WTC11 (cell line): Measurements from ENCODE around the gene CALML4. TPM values are rescaled to one million over a fixed set of nuclear protein-coding genes. Genes with fewer than 3 reads are reported as not detected.

Experiments used
- ATAC-seq: fragments of 200-7000 bp; cut with Tn5 transposase; 2 replicates; pipeline ENCODE4 v1.10.0; 2021; ENCODE audit warnings: mild to moderate bottlenecking, moderate library complexity
- CTCF ChIA-PET: fragments of 300-600 bp; sonication (Branson Sonifier 250); formaldehyde crosslinking; loops from one replicate; lab custom pipeline; 2021; ENCODE audit warnings: antibody characterized with exemption; lab: Charles Lee
- POLR2A ChIA-PET: fragments of 350-600 bp; sonication (Branson Sonifier 250); formaldehyde crosslinking; loops from one replicate; lab custom pipeline; 2021; ENCODE audit warnings: antibody characterized with exemption; lab: Charles Lee
- DNase-seq: peaks from one replicate; pipeline ENCODE4 v3.0.0; 2021; ENCODE audit warnings: low spot score
- H3K27ac Mint-ChIP-seq: 2 replicates; pipeline ENCODE4 v1.8.0; 2021; ENCODE audit warnings: mixed read lengths
- H3K27me3 Mint-ChIP-seq: 2 replicates; pipeline ENCODE4 v1.8.0; 2021; ENCODE audit warnings: low read depth, mild to moderate bottlenecking, moderate library complexity, mixed read lengths
- H3K36me3 Mint-ChIP-seq: 2 replicates; pipeline ENCODE4 v1.8.0; 2021; ENCODE audit warnings: mixed read lengths
- H3K4me1 Mint-ChIP-seq: 2 replicates; pipeline ENCODE4 v1.8.0; 2022; ENCODE audit warnings: mixed read lengths
- H3K4me3 Mint-ChIP-seq: 2 replicates; pipeline ENCODE4 v1.8.0; 2021; ENCODE audit warnings: mild to moderate bottlenecking, moderate library complexity, mixed read lengths
- H3K9me3 Mint-ChIP-seq: 2 replicates; pipeline ENCODE4 v1.8.0; 2021; ENCODE audit warnings: mixed read lengths
- ELF4 ChIP-seq: sonication (generic); formaldehyde crosslinking; IDR thresholded peaks from 2 replicates; pipeline ENCODE4 v1.8.1; 2022; ENCODE audit warnings: low read depth, mild to moderate bottlenecking, moderate library complexity, missing genetic modification reagents
- FOXJ3 ChIP-seq: sonication (generic); formaldehyde crosslinking; IDR thresholded peaks from 2 replicates; pipeline ENCODE4 v1.9.0; 2021; ENCODE audit warnings: missing genetic modification reagents, mild to moderate bottlenecking, borderline replicate concordance
- FOXK1 ChIP-seq: sonication (generic); formaldehyde crosslinking; IDR thresholded peaks from 2 replicates; pipeline ENCODE4 v1.8.0; 2022; ENCODE audit warnings: mild to moderate bottlenecking, moderate library complexity, missing genetic modification reagents
- FOXP1 ChIP-seq: sonication (generic); formaldehyde crosslinking; IDR thresholded peaks from 2 replicates; pipeline ENCODE4 v1.8.0; 2022; ENCODE audit warnings: missing genetic modification reagents, mild to moderate bottlenecking, moderate library complexity, borderline replicate concordance
- GRHL2 ChIP-seq: fragments of 250-450 bp; sonication (Bioruptor Pico); IDR thresholded peaks from 2 replicates; pipeline ENCODE4 v1.8.0; 2022; ENCODE audit warnings: mild to moderate bottlenecking, moderate library complexity; ENCODE audit not compliant: insufficient replicate concordance, severe bottlenecking
- JUN ChIP-seq: sonication (generic); formaldehyde crosslinking; IDR thresholded peaks from 2 replicates; pipeline ENCODE4 v1.8.0; 2023; ENCODE audit warnings: mild to moderate bottlenecking, missing genetic modification reagents
- MYBL2 ChIP-seq: sonication (generic); formaldehyde crosslinking; IDR thresholded peaks from 2 replicates; pipeline ENCODE4 v1.8.1; 2023; ENCODE audit warnings: mild to moderate bottlenecking, moderate library complexity, missing genetic modification reagents
- ZNF317 ChIP-seq: sonication (generic); formaldehyde crosslinking; IDR thresholded peaks from 2 replicates; pipeline ENCODE4 v1.8.1; 2023; ENCODE audit warnings: low read depth, mild to moderate bottlenecking, moderate library complexity, missing genetic modification reagents, borderline replicate concordance
- ZNF423 ChIP-seq: fragments of 250-450 bp; sonication (Bioruptor Pico); IDR thresholded peaks from 2 replicates; pipeline ENCODE4 v2.1.2; 2022; ENCODE audit warnings: mild to moderate bottlenecking, moderate library complexity
- total RNA-seq: library from RNA; stranded (reverse); gene quantifications from 3 replicates; pipeline ENCODE4 v1.2.3, GENCODE V29; 2021
- TF ChIP-seq, protein P1 (sequence below): sonication (generic); formaldehyde crosslinking; IDR thresholded peaks from 2 replicates; pipeline ENCODE4 v1.8.0; 2023; ENCODE audit warnings: missing genetic modification reagents
- TF ChIP-seq, protein P2 (sequence below): sonication (generic); formaldehyde crosslinking; IDR thresholded peaks from 2 replicates; pipeline ENCODE4 v1.8.1; 2022; ENCODE audit warnings: mild to moderate bottlenecking, missing genetic modification reagents, moderate library complexity, borderline replicate concordance
- TF ChIP-seq, protein P3 (sequence below): sonication (generic); formaldehyde crosslinking; IDR thresholded peaks from 2 replicates; pipeline ENCODE4 v1.8.1; 2023; ENCODE audit warnings: mild to moderate bottlenecking, moderate library complexity, missing genetic modification reagents
- TF ChIP-seq, protein P4 (sequence below): fragments of 250-450 bp; sonication (Bioruptor Pico); conservative IDR thresholded peaks from 2 replicates; pipeline ENCODE4 v1.9.0; 2021; ENCODE audit warnings: mild to moderate bottlenecking
- TF ChIP-seq, protein P5 (sequence below): fragments of 250-450 bp; sonication (Bioruptor Pico); IDR thresholded peaks from 2 replicates; pipeline ENCODE4 v1.9.0; 2021; ENCODE audit warnings: mild to moderate bottlenecking
- TF ChIP-seq, protein P6 (sequence below): sonication (generic); formaldehyde crosslinking; IDR thresholded peaks from 2 replicates; pipeline ENCODE4 v1.8.0; 2022; ENCODE audit warnings: mild to moderate bottlenecking, missing genetic modification reagents
- TF ChIP-seq, protein P7 (sequence below): fragments of 200-600 bp; IDR thresholded peaks from 2 replicates; pipeline ENCODE4 v1.8.0; 2022; ENCODE audit warnings: antibody characterized with exemption
- TF ChIP-seq, protein P8 (sequence below): sonication (generic); formaldehyde crosslinking; IDR thresholded peaks from 2 replicates; pipeline ENCODE4 v1.8.1; 2022; ENCODE audit warnings: missing genetic modification reagents, borderline replicate concordance

CALML4 gene
- total RNA-seq, 1 experiment from 2014 or later: 9.8 TPM

DNA sequence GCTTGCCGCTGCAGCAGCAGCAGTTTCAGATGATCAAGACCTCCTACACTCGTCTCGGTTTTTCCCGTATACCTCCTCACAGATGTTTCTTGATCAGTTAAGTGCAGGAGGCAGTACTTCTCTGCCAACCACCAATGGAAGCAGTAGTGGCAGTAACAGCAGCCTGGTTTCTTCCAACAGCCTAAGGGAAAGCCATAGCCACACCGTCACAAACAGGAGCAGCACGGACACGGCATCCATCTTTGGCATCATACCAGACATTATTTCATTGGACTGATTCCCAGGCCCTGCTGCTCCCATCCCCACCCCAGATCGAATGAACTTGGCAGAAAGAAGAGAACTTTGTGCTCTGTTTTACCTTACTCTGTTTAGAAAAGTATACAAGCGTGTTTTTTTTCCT, 17.6 kb downstream of the CALML4 start (continued):
- TF ChIP-seq, protein P1, sequence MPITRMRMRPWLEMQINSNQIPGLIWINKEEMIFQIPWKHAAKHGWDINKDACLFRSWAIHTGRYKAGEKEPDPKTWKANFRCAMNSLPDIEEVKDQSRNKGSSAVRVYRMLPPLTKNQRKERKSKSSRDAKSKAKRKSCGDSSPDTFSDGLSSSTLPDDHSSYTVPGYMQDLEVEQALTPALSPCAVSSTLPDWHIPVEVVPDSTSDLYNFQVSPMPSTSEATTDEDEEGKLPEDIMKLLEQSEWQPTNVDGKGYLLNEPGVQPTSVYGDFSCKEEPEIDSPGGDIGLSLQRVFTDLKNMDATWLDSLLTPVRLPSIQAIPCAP (CRISPR knock-in tag): no peak
- TF ChIP-seq FOXP1 (CRISPR knock-in tag) (no peak), ELF4 (no peak), GRHL2 (CRISPR knock-in tag) (no peak), FOXK1 (CRISPR knock-in tag) (no peak), MYBL2 (no peak), ZNF317 (CRISPR knock-in tag) (no peak), FOXJ3 (CRISPR knock-in tag) (no peak), ZNF423 (CRISPR knock-in tag) (no peak), JUN (no peak)
- TF ChIP-seq, protein P2, sequence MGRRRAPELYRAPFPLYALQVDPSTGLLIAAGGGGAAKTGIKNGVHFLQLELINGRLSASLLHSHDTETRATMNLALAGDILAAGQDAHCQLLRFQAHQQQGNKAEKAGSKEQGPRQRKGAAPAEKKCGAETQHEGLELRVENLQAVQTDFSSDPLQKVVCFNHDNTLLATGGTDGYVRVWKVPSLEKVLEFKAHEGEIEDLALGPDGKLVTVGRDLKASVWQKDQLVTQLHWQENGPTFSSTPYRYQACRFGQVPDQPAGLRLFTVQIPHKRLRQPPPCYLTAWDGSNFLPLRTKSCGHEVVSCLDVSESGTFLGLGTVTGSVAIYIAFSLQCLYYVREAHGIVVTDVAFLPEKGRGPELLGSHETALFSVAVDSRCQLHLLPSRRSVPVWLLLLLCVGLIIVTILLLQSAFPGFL: no peak
- TF ChIP-seq, protein P3, sequence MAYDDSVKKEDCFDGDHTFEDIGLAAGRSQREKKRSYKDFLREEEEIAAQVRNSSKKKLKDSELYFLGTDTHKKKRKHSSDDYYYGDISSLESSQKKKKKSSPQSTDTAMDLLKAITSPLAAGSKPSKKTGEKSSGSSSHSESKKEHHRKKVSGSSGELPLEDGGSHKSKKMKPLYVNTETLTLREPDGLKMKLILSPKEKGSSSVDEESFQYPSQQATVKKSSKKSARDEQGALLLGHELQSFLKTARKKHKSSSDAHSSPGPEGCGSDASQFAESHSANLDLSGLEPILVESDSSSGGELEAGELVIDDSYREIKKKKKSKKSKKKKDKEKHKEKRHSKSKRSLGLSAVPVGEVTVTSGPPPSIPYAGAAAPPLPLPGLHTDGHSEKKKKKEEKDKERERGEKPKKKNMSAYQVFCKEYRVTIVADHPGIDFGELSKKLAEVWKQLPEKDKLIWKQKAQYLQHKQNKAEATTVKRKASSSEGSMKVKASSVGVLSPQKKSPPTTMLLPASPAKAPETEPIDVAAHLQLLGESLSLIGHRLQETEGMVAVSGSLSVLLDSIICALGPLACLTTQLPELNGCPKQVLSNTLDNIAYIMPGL (CRISPR knock-in tag): no peak
- TF ChIP-seq, protein P4, sequence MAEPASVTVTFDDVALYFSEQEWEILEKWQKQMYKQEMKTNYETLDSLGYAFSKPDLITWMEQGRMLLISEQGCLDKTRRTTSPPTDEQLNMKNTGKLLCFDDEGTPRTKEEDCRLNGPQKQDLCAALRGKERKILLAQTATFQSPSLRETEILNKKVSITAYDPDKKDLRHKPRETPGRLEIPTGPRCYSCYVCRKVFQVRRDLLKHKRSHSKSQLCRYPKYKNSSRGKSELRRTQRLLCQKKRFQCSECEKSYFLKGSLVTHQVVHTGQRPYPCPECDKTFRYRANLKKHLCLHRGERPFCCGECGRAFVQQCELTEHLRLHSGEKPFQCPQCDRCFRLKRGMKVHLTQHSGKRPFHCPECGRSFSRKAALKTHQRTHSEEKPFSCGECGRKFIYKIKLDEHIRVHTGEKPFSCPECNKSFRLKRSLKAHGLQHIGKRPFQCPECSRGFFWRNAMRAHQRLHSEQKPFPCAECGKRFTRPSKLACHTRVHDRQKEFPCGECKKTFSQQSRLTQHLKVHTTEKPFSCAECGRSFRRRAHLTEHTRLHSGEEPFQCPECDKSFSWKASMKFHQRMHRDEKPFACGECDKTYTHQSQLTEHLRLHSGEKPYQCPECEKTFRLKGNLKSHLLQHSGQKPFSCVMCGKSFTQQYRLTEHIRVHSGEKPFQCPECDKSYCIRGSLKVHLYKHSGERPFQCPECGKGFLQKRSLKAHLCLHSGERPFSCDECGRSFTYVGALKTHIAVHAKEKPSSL (CRISPR knock-in tag): no peak

DNA sequence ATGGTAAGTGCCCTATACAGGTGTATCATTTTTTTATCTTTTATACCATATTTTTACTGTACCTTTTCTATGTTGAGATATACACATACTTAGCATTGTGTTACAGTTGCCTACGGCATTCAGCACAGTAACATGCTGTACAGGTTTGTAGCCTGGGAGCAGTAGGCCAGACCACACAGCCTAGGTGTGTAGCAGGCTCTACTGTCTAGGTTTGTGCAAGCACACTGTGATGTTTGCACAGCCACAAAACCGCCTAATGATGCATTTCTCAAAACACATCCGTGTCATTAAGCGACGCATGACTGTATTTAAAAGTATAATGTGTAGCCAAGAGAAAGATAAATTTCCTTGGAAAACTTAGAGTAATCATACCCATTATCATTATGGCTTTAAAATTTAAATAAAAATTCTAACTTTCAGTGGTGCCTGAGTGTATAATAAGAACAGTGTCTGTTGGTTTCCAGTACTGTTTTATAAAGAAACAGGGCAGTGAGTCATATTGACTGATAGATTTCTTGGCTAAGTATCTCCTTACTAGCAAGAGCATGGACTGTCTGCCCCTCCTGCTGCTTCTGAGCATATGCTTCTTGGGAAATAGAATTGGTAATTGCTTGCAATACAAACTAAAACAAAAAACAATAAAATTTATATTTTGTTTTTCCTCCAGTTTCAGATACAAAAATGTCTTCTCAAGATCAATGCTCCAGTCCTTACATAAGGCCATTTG, 18.3 kb downstream of the CALML4 start:
- H3K36me3 Mint-ChIP-seq: peaks cover 41% of the 10 kb centered on the region
- no peak overlapping the region for H3K27ac Mint-ChIP-seq
- POLR2A ChIA-PET: no interaction called here
- no peaks in the 10 kb centered on the region for H3K9me3 Mint-ChIP-seq
- CTCF ChIA-PET: interaction anchor here (0.8 kb wide), 1 partner anchor 8 kb away, joined by 3 read pairs; no protein-coding TSS in a partner anchor
- ATAC-seq (no peak), DNase-seq (no peak)
- H3K4me3 Mint-ChIP-seq: no peak overlapping the region
- peaks cover 14% of the 10 kb centered on the region for H3K4me1 Mint-ChIP-seq
- H3K27me3 Mint-ChIP-seq: no peaks in the 10 kb centered on the region
- TF ChIP-seq, protein P5, sequence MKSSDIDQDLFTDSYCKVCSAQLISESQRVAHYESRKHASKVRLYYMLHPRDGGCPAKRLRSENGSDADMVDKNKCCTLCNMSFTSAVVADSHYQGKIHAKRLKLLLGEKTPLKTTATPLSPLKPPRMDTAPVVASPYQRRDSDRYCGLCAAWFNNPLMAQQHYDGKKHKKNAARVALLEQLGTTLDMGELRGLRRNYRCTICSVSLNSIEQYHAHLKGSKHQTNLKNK: no peak

DNA sequence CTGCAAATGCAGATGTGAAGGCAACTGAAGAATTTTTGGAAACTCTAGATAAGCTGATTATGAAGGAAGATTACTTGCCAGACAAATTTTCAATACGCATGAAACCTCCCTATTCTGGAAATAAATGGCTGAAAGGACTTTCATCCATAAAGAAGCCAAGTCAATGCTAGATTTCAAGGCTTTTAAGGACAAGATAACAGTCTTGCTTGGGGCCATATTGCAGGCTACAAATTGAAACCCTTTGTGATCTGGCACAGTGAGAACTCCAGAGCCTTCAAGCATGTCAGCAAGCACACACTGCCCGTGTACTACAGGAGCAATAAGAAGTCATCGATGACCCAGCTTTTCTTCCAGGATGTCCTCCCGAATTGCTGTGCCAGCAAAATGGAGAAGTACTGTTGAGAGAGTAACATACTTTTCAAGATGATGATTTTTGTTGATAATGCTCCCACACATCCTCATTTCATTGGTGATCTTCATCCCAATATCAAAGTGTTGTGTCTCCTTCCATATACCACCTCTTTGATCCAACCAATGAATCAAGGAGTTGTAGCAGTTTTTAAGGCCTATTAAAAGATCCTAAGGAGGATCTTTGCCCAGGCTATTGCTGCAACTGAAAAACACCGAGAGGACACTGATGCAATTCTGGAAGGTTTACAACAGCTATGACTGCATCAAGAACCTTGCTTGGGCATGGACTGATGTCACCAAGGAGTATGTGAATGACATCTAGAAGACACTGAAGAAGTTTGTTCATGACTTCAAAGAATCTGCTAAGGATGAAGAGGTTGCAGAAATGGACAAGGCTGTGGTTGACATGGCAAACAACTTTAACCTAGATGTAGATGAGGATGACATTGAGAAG, 20.3 kb downstream of the CALML4 start:
- Mint-ChIP-seq H3K27ac (no peak overlapping the region), H3K9me3 (no peaks in the 10 kb centered on the region), H3K4me3 (no peak overlapping the region), H3K27me3 (no peaks in the 10 kb centered on the region), H3K36me3 (peaks cover 50% of the 10 kb centered on the region), H3K4me1 (no peaks in the 10 kb centered on the region)
- POLR2A ChIA-PET: interaction anchor here (1.0 kb wide), 1 partner anchor 277 kb away, joined by 3 read pairs; no protein-coding TSS in a partner anchor
- no peak for DNase-seq
- TF ChIP-seq, protein P6, sequence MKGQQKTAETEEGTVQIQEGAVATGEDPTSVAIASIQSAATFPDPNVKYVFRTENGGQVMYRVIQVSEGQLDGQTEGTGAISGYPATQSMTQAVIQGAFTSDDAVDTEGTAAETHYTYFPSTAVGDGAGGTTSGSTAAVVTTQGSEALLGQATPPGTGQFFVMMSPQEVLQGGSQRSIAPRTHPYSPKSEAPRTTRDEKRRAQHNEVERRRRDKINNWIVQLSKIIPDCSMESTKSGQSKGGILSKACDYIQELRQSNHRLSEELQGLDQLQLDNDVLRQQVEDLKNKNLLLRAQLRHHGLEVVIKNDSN: no peak
- TF ChIP-seq, protein P7, sequence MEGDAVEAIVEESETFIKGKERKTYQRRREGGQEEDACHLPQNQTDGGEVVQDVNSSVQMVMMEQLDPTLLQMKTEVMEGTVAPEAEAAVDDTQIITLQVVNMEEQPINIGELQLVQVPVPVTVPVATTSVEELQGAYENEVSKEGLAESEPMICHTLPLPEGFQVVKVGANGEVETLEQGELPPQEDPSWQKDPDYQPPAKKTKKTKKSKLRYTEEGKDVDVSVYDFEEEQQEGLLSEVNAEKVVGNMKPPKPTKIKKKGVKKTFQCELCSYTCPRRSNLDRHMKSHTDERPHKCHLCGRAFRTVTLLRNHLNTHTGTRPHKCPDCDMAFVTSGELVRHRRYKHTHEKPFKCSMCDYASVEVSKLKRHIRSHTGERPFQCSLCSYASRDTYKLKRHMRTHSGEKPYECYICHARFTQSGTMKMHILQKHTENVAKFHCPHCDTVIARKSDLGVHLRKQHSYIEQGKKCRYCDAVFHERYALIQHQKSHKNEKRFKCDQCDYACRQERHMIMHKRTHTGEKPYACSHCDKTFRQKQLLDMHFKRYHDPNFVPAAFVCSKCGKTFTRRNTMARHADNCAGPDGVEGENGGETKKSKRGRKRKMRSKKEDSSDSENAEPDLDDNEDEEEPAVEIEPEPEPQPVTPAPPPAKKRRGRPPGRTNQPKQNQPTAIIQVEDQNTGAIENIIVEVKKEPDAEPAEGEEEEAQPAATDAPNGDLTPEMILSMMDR: no peak
- TF ChIP-seq, protein P8, sequence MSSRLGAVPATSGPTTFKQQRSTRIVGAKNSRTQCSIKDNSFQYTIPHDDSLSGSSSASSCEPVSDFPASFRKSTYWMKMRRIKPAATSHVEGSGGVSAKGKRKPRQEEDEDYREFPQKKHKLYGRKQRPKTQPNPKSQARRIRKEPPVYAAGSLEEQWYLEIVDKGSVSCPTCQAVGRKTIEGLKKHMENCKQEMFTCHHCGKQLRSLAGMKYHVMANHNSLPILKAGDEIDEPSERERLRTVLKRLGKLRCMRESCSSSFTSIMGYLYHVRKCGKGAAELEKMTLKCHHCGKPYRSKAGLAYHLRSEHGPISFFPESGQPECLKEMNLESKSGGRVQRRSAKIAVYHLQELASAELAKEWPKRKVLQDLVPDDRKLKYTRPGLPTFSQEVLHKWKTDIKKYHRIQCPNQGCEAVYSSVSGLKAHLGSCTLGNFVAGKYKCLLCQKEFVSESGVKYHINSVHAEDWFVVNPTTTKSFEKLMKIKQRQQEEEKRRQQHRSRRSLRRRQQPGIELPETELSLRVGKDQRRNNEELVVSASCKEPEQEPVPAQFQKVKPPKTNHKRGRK (CRISPR knock-in tag): no peak
- TF ChIP-seq, protein P3 (CRISPR knock-in tag): no peak
- CTCF ChIA-PET: interaction anchor here (0.7 to 0.9 kb wide), 2 partner anchors 10 to 321 kb away, joined by 3 read pairs; no protein-coding TSS in a partner anchor
- ATAC-seq: no peak
